Glomerular endothelial cell (primary cell): ENCODE data around the gene BPTF. TPM values are rescaled to one million over a fixed set of nuclear protein-coding genes. Genes with fewer than 3 reads are reported as not detected.

Experiments
- total RNA-seq: library from RNA; depleted of rRNA; stranded (reverse); fragments of >200 nt; gene quantifications from 2 replicates; pipeline ENCODE4 v1.2.3, GENCODE V29; 2015

The BPTF gene
- total RNA-seq, 1 donor from 2014 or later: 63.8 TPM

Other genes starting within 250 kb of the BPTF start
- gene NOL11, start 107.6 kb upstream of the BPTF start, total RNA-seq: 27.1 and 31.7 TPM in 2 replicates
- 11.7 and 16.8 TPM in 2 replicates for gene C17orf58, start 171.0 kb downstream of the BPTF start, total RNA-seq
- 179 and 229 TPM in 2 replicates for gene KPNA2, start 210.2 kb downstream of the BPTF start, total RNA-seq